Sigmoid colon (tissue), 7 donors: ENCODE data around the gene PLBD2. TPM values are rescaled to one million over a fixed set of nuclear protein-coding genes. Genes with fewer than 3 reads are reported as not detected.

Experiments
- DNase-seq: peaks from one replicate; pipeline ENCODE4 v3.0.0-alpha.2; 2019
- H3K27ac ChIP-seq, 4 donors: fragments of 200-600 bp; sonication (generic); one replicate each; pipeline ENCODE4 v1.5.1; 2016 to 2019; ENCODE audit warnings: mild to moderate bottlenecking in 1 of 4
- H3K27me3 ChIP-seq, 3 donors: fragments of 200-600 bp; sonication (generic); one replicate each; pipeline ENCODE4 v1.5.1; 2019; ENCODE audit warnings: mild to moderate bottlenecking in 1 of 3
- H3K36me3 ChIP-seq, 4 donors: fragments of 200-600 bp; sonication (generic); one replicate each; pipeline ENCODE4 v1.5.1; 2016 to 2019
- H3K4me1 ChIP-seq, 4 donors: fragments of 200-600 bp; sonication (generic); one replicate each; pipeline ENCODE4 v1.5.1; 2017 to 2019
- H3K4me3 ChIP-seq, 4 donors: fragments of 200-600 bp; sonication (generic); one replicate each; pipeline ENCODE4 v1.5.1; 2017 to 2019; ENCODE audit warnings: mild to moderate bottlenecking in 2 of 4, moderate library complexity in 1 of 4
- H3K9me3 ChIP-seq, 4 donors: fragments of 200-600 bp in 3 of 4; sonication (generic) in 3 of 4; one replicate each; pipeline versions ENCODE4 v1.5.1 to v1.6.1; 2013 to 2019
- CTCF ChIP-seq, 4 experiments: fragments of 450-650 bp in 3 of 4; fragments of 200-600 bp in 1 of 4; IDR thresholded peaks; one replicate each; pipeline ENCODE4 v1.5.1; 2016 to 2019; ENCODE audit warnings: antibody characterized with exemption in 4 of 4, mild to moderate bottlenecking in 3 of 4, moderate library complexity in 2 of 4
- EP300 ChIP-seq, 4 donors: sonication (generic); formaldehyde crosslinking; IDR thresholded peaks; one replicate each; pipeline ENCODE4 v1.6.1; 2017; ENCODE audit warnings: antibody characterized with exemption in 4 of 4
- POLR2A ChIP-seq, 2 donors: fragments of 450-650 bp; IDR thresholded peaks; one replicate each; pipeline ENCODE4 v1.6.1; 2016; ENCODE audit warnings: antibody characterized with exemption in 2 of 2, mild to moderate bottlenecking in 2 of 2, moderate library complexity in 2 of 2
- POLR2AphosphoS5 ChIP-seq, 4 donors: sonication (generic); formaldehyde crosslinking; IDR thresholded peaks; one replicate each; pipeline ENCODE4 v1.6.1; 2017; ENCODE audit warnings: antibody characterized with exemption in 4 of 4
- WGBS, 2 donors: extraction: QIAGEN DNeasy Blood & Tissue Kit; methylation state at CpG; one replicate each; pipeline ENCODE4 v1.1.7; 2013; 5-methylcytosine and 5-hydroxymethylcytosine counted together
- intact Hi-C: fragments of 100-400 bp; cut with DNase I; formaldehyde crosslinking; loops from one replicate; pipeline ENCODE4 v1.15.1; 2023
- polyA plus RNA-seq, 3 donors: library from polyadenylated mRNA; stranded (reverse); fragments of 200-250 nt; gene quantifications; one replicate each; pipeline ENCODE4 v1.2.3, GENCODE V29; 2013
- total RNA-seq, 4 donors: library from RNA; depleted of rRNA; stranded (reverse); fragments of >200 nt; gene quantifications; one replicate each; pipeline ENCODE4 v1.1.0, GENCODE V29; 2016
- donor health status: healthy with polysubstance abuse.
- donor health status: Bipolar disorder and iron deficiency.
- donor health status: healthy.

Gene PLBD2
- total and polyA plus RNA-seq, 7 donors: 3.0 to 39.1 (median 14.4) TPM

GRCh38 chr12:113373969-113374368, 15.6 kb downstream of the PLBD2 start:
- Histone ChIP-seq H3K27me3 (no peaks in the 10 kb centered on the region), H3K4me3 (no peak overlapping the region), H3K27ac (no peak overlapping the region), H3K9me3 (no peaks in the 10 kb centered on the region), H3K4me1 (no peaks in the 10 kb centered on the region), H3K36me3 (peaks cover 0 to 60% (median 12%) of the 10 kb centered on the region in 4 donors)
- intact Hi-C loops: no loop called here
- 82 to 89% methylated on average over 3 of the region's 3 CpGs for WGBS, 2 donors
- DNase-seq: no peak
- TF ChIP-seq POLR2A (IDR thresholded peaks at IDR 0.05): no peak
- no peak for TF ChIP-seq CTCF (IDR thresholded peaks at IDR 0.05)
- no peak for TF ChIP-seq POLR2AphosphoS5 (IDR thresholded peaks at IDR 0.05)
- TF ChIP-seq EP300 (IDR thresholded peaks at IDR 0.05): no peak

- H3K27ac ChIP-seq: no peak overlapping the region
- H3K4me1 ChIP-seq: no peaks in the 10 kb centered on the region
- no peak for DNase-seq
- TF ChIP-seq CTCF (IDR thresholded peaks at IDR 0.05) (no peak), EP300 (IDR thresholded peaks at IDR 0.05) (no peak), POLR2A (IDR thresholded peaks at IDR 0.05) (no peak), POLR2AphosphoS5 (IDR thresholded peaks at IDR 0.05) (no peak)
- no peaks in the 10 kb centered on the region for H3K9me3 ChIP-seq
- H3K4me3 ChIP-seq: no peak overlapping the region
- no peaks in the 10 kb centered on the region for H3K27me3 ChIP-seq
- intact Hi-C loops: no loop called here
- WGBS, 2 donors: 93 to 94% methylated on average over 4 of the region's 4 CpGs
- peaks cover 0 to 60% (median 12%) of the 10 kb centered on the region in 4 donors for H3K36me3 ChIP-seq
These were observed 16.5 kb downstream of the PLBD2 start for GRCh38 chr12:113374823-113375428.

- Histone ChIP-seq H3K4me3 (no peak overlapping the region), H3K36me3 (peaks cover 0 to 62% (median 13%) of the 10 kb centered on the region in 4 donors), H3K9me3 (no peaks in the 10 kb centered on the region), H3K27me3 (no peaks in the 10 kb centered on the region), H3K4me1 (no peaks in the 10 kb centered on the region), H3K27ac (no peak overlapping the region)
- DNase-seq: no peak
- intact Hi-C loops: no loop called here
- WGBS, 2 donors: 87 to 88% methylated on average over 3 of the region's 3 CpGs
- TF ChIP-seq EP300 (IDR thresholded peaks at IDR 0.05): no peak
- no peak for TF ChIP-seq POLR2A (IDR thresholded peaks at IDR 0.05)
- no peak for TF ChIP-seq CTCF (IDR thresholded peaks at IDR 0.05)
- TF ChIP-seq POLR2AphosphoS5 (IDR thresholded peaks at IDR 0.05): no peak
These were observed 19.9 kb downstream of the PLBD2 start for GRCh38 chr12:113378291-113378690.

GRCh38 chr12:113381220-113381619, 22.8 kb downstream of the PLBD2 start:
- Histone ChIP-seq H3K9me3 (no peaks in the 10 kb centered on the region), H3K4me3 (no peak overlapping the region), H3K4me1 (no peaks in the 10 kb centered on the region), H3K27ac (no peak overlapping the region), H3K27me3 (no peaks in the 10 kb centered on the region), H3K36me3 (peaks cover 0 to 68% (median 19%) of the 10 kb centered on the region in 4 donors)
- DNase-seq: no peak
- WGBS, 2 donors: 89 to 90% methylated on average over 11 of the region's 11 CpGs
- TF ChIP-seq EP300 (IDR thresholded peaks at IDR 0.05) (no peak), CTCF (IDR thresholded peaks at IDR 0.05) (no peak), POLR2AphosphoS5 (IDR thresholded peaks at IDR 0.05) (no peak), POLR2A (IDR thresholded peaks at IDR 0.05) (no peak)
- intact Hi-C loops: no loop called here

- Histone ChIP-seq H3K36me3 (peaks cover under 1 to 68% (median 22%) of the 10 kb centered on the region in 4 donors), H3K9me3 (no peaks in the 10 kb centered on the region), H3K4me3 (no peak overlapping the region), H3K27ac (no peak overlapping the region), H3K27me3 (no peaks in the 10 kb centered on the region), H3K4me1 (no peaks in the 10 kb centered on the region)
- WGBS, 2 donors: 94 to 98% methylated on average over 4 of the region's 4 CpGs
- intact Hi-C loops: no loop called here
- DNase-seq: no peak
- TF ChIP-seq POLR2A (IDR thresholded peaks at IDR 0.05) (no peak), POLR2AphosphoS5 (IDR thresholded peaks at IDR 0.05) (no peak), CTCF (IDR thresholded peaks at IDR 0.05) (no peak), EP300 (IDR thresholded peaks at IDR 0.05) (no peak)
These were observed 23.8 kb downstream of the PLBD2 start for GRCh38 chr12:113382206-113382605.
